Gastroesophageal sphincter (tissue), 4 donors: Measurements from ENCODE around the gene KLF13. TPM values are rescaled to one million over a fixed set of nuclear protein-coding genes. Genes with fewer than 3 reads are reported as not detected.

ENCODE experiments used
- ATAC-seq: fragments of 150-250 bp; one replicate; pipeline ENCODE4 v1.9.1; 2016; ENCODE audit warnings: mild to moderate bottlenecking, moderate library complexity
- H3K27ac ChIP-seq, 4 donors: fragments of 200-600 bp; sonication (generic) in 3 of 4; 1 replicate in 3 of 4; 2 replicates in 1 of 4; pipeline ENCODE4 v1.5.1; 2016 to 2019
- H3K27me3 ChIP-seq: fragments of 200-600 bp; sonication (generic); one replicate; pipeline ENCODE4 v1.5.1; 2019
- H3K36me3 ChIP-seq, 2 donors: fragments of 200-600 bp; sonication (generic); one replicate each; pipeline ENCODE4 v1.5.1; 2019; ENCODE audit warnings: control low read depth in 1 of 2
- H3K4me1 ChIP-seq, 3 donors: fragments of 200-600 bp; sonication (generic); 1 replicate in 2 of 3; 2 replicates in 1 of 3; pipeline ENCODE4 v1.5.1; 2016 to 2019; ENCODE audit warnings: control low read depth in 2 of 3
- H3K4me3 ChIP-seq, 2 donors: fragments of 200-600 bp; sonication (generic); one replicate each; pipeline ENCODE4 v1.5.1; 2019; ENCODE audit warnings: mild to moderate bottlenecking in 1 of 2, moderate library complexity in 1 of 2
- H3K9me3 ChIP-seq, 3 donors: fragments of 200-600 bp; sonication (generic); one replicate each; pipeline ENCODE4 v1.5.1; 2017 to 2019; ENCODE audit warnings: control low read depth in 2 of 3
- EP300 ChIP-seq: sonication (generic); formaldehyde crosslinking; IDR thresholded peaks from one replicate; pipeline ENCODE4 v1.6.1; 2017; ENCODE audit warnings: antibody characterized with exemption, mild to moderate bottlenecking
- POLR2A ChIP-seq, 2 donors: fragments of 450-650 bp; IDR thresholded peaks; one replicate each; pipeline ENCODE4 v1.6.1; 2017; ENCODE audit warnings: antibody characterized with exemption in 2 of 2, mild to moderate bottlenecking in 2 of 2, moderate library complexity in 1 of 2
- POLR2AphosphoS5 ChIP-seq: sonication (generic); formaldehyde crosslinking; IDR thresholded peaks from one replicate; pipeline ENCODE4 v1.6.1; 2017; ENCODE audit warnings: antibody characterized with exemption
- WGBS, 2 donors: methylation state at CpG; one replicate each; pipeline ENCODE4 v1.1.5; 2018; ENCODE audit warnings: low coverage in 1 of 2; 5-methylcytosine and 5-hydroxymethylcytosine counted together
- total RNA-seq, 4 donors: library from RNA; depleted of rRNA; stranded (reverse); fragments of >200 nt; gene quantifications; one replicate each; pipeline ENCODE4 v1.1.0, GENCODE V29; 2016
- TF ChIP-seq, protein P1 (sequence below), 4 experiments: fragments of 200-600 bp in 2 of 4; fragments of 450-650 bp in 2 of 4; sonication (generic) in 1 of 4; IDR thresholded peaks; one replicate each; pipeline ENCODE4 v1.5.1; 2017 to 2019; ENCODE audit warnings: antibody characterized with exemption in 4 of 4, mild to moderate bottlenecking in 2 of 4, moderate library complexity in 2 of 4

KLF13 gene
- total RNA-seq, 4 donors from 2014 or later: 49.7 to 106 (median 76.1) TPM

DNA sequence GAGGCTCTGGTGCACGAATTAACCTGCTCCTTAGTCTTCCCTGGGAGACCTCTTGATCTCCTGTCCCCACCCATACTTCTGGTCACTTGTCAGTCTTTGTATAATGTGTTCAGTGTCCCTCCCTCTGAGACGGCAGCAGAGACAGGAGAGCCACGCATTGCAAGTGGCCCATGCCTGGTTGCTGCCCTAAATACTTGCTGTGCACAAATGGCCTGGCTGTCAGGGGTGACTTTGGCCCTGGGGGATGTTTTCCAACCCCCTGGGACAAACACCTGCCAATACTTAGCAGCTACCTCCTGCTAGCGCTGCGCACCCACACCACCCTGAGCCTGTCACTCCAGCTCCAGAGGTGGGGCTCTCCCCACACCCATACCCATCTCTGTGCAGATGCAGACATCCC lies 17.2 kb downstream of the KLF13 start:
- peak overlapping the region in 3 of 4 donors; percentile 18 to 86 (median 73) for H3K27ac ChIP-seq
- peaks cover 0 to 14% of the 10 kb centered on the region in 2 donors for H3K36me3 ChIP-seq
- H3K4me3 ChIP-seq: no peak overlapping the region
- ATAC-seq: no peak
- no peaks in the 10 kb centered on the region for H3K9me3 ChIP-seq
- TF ChIP-seq POLR2A (IDR thresholded peaks at IDR 0.05) (no peak), POLR2AphosphoS5 (no peak), EP300 (no peak)
- TF ChIP-seq, protein P1, sequence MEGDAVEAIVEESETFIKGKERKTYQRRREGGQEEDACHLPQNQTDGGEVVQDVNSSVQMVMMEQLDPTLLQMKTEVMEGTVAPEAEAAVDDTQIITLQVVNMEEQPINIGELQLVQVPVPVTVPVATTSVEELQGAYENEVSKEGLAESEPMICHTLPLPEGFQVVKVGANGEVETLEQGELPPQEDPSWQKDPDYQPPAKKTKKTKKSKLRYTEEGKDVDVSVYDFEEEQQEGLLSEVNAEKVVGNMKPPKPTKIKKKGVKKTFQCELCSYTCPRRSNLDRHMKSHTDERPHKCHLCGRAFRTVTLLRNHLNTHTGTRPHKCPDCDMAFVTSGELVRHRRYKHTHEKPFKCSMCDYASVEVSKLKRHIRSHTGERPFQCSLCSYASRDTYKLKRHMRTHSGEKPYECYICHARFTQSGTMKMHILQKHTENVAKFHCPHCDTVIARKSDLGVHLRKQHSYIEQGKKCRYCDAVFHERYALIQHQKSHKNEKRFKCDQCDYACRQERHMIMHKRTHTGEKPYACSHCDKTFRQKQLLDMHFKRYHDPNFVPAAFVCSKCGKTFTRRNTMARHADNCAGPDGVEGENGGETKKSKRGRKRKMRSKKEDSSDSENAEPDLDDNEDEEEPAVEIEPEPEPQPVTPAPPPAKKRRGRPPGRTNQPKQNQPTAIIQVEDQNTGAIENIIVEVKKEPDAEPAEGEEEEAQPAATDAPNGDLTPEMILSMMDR (IDR thresholded peaks at IDR 0.05): no peak
- H3K4me1 ChIP-seq: peaks cover 15 to 100% (median 70%) of the 10 kb centered on the region in 3 donors
- no peaks in the 10 kb centered on the region for H3K27me3 ChIP-seq
- WGBS, 2 donors: 69 to 80% methylated on average over 1 to 3 of the region's 5 CpGs

DNA sequence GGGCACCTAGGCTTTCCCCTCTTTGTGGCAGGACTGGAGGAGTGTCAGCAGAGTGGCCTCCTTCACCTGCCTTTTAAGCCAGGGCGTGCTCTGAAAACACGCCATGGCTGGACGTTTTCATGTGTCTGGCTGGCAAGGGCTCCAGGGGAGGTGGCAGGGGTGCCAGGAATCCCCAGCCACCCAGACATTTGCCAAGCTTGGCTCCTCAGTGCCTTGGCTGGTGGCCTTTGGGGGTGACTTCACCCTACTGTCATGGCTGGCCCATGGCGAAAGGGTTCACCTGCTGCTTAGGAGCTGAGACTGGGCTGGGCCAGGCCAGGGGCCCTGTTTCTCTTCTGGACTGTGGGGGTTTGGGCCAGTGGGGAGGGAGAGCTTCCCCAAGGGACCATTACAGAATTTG lies 17.6 kb downstream of the KLF13 start:
- Histone ChIP-seq H3K27ac (peak overlapping the region in 3 of 4 donors; percentile 15 to 86 (median 73)), H3K4me3 (no peak overlapping the region), H3K36me3 (peaks cover 0 to 17% of the 10 kb centered on the region in 2 donors), H3K9me3 (no peaks in the 10 kb centered on the region), H3K27me3 (no peaks in the 10 kb centered on the region), H3K4me1 (peaks cover 15 to 100% (median 70%) of the 10 kb centered on the region in 3 donors)
- no peak for ATAC-seq
- 60% methylated on average over 1 of the region's 4 CpGs; no CpG with 5 or more reads in 1 of the 2 donors for WGBS, 2 donors
- TF ChIP-seq EP300 (no peak), POLR2AphosphoS5 (no peak), POLR2A (IDR thresholded peaks at IDR 0.05) (no peak)
- TF ChIP-seq, protein P1 (IDR thresholded peaks at IDR 0.05): no peak

DNA sequence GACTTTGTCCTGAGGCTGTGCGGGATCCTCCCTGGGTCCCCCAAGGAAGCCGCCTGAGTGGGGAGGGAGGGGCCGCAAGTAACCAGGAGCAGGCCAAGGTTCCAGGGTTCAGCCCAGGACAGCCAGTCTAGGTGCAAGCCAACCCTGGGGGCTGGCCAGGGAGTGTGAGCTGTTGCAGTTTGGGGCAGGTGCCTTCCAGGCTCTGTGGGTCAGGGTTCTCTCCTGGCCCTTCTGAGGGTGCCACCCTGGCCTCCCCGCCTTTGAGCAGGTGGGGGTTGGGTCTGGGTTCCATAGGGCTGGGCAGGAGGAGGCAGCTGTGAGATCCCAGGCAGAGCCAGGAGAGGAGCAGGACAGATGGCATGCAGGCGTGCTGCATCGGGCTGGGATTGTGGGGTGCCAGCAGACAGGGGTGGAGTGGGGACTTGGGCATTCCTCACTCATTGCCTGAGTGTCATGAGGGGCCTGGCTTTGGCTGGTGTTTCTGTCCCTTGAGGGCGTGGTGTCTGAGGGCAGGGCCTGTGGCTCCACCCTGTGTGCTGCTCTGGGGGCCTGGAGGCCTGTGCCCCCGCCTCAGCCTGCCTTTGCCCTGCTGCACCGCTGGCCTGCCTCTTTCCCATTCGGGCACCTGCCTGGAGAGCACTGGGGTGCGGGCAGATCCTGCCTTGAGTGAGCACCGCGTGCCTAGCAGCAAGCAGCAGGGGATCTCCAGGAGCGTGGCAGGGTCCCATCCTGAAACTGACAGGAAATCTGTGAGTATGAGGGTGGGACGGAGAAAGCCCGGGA lies 18.4 kb downstream of the KLF13 start:
- peak overlapping the region in 3 of 4 donors; percentile 67 to 86 (median 73) for H3K27ac ChIP-seq
- H3K4me1 ChIP-seq: peaks cover 13 to 100% (median 70%) of the 10 kb centered on the region in 3 donors
- peak overlapping the region in 1 of 2 donors; percentile 18 for H3K4me3 ChIP-seq
- 24% methylated on average over 4 of the region's 16 CpGs; no CpG with 5 or more reads in 1 of the 2 donors for WGBS, 2 donors
- H3K9me3 ChIP-seq: no peaks in the 10 kb centered on the region
- no peaks in the 10 kb centered on the region for H3K27me3 ChIP-seq
- ATAC-seq: peak; percentile 61
- TF ChIP-seq, protein P1 (IDR thresholded peaks at IDR 0.05): no peak
- TF ChIP-seq EP300: no peak
- TF ChIP-seq POLR2A (IDR thresholded peaks at IDR 0.05): no peak
- no peak for TF ChIP-seq POLR2AphosphoS5
- H3K36me3 ChIP-seq: peaks cover 0 to 17% of the 10 kb centered on the region in 2 donors

DNA sequence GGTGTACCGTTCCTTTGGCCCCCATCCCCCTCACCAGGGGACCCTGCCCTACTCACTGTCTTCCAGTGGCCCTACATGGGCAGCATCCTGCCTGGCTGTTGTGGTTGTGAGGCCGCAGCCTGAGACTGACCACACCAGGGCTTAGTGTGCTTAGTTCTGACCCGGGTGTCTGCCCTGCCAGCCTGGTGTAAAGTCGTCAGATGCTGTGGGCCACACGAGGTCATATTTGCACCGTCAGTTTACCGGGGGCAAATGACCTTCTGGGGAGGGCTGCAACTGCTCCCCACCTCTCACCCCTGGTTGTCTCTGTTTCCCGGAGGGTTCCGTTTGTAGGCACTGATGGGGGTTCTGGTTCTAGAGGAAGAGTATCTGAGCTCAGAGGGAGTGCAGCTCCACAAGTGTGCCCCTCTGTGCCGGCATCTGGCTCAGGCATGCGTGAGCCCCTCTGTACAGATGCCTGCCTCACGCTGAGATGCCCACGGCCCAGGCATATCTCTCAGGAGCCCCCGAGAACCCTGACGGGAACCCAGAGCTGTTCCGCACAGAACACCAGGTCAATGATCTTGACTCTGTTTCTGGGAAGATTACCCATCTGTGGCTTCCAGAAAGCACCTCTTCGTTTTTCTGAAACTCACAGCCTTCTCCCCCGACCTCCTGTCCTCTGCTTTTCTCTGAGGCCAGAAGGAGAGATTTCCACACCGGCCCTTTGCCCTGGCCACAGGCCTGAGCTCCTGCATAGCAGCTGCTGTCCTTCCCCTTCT lies 19.2 kb downstream of the KLF13 start:
- Histone ChIP-seq H3K27ac (peak overlapping the region in 3 of 4 donors; percentile 67 to 86 (median 73)), H3K4me1 (peaks cover 13 to 100% (median 75%) of the 10 kb centered on the region in 3 donors), H3K36me3 (peaks cover 0 to 17% of the 10 kb centered on the region in 2 donors), H3K27me3 (no peaks in the 10 kb centered on the region), H3K9me3 (no peaks in the 10 kb centered on the region), H3K4me3 (peak overlapping the region in 1 of 2 donors; percentile 18)
- no peak for TF ChIP-seq EP300
- TF ChIP-seq POLR2AphosphoS5: no peak
- TF ChIP-seq POLR2A (IDR thresholded peaks at IDR 0.05): no peak
- TF ChIP-seq, protein P1 (IDR thresholded peaks at IDR 0.05): no peak
- no peak for ATAC-seq
- 59 to 74% methylated on average over 4 to 12 of the region's 19 CpGs for WGBS, 2 donors
